HG02840 (cell line): ENCODE results near the gene GSTK1.

ENCODE experiments used
- ATAC-seq: cut with Tn5 transposase; IDR thresholded peaks from one replicate; pipeline ENCODE4 v1.9.1; 2021; ENCODE audit warnings: mild to moderate bottlenecking, moderate library complexity, moderate number of reproducible peaks; ENCODE audit not compliant: unreplicated experiment, low FRiP score

GSTK1 gene

DNA sequence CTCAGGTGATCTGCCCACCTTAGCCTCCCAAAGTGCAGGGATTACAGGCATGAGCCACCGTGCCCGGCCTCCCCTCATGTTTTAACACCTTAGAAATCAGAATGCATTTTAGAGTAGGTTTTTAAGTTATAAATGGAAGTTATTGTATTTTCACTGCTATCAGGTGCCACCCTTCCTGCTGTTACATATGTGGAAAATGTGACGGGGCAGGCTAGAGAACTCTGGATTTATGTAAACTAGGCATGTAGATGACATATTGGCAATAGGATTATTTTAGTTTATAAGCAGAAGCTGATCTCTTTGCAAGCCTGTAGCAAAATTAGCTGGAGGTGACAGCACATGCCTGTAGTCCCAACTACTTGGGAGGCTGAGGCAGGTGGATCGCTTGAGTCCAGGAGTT is 27.1 kb downstream of the GSTK1 start:
- ATAC-seq: no peak

DNA sequence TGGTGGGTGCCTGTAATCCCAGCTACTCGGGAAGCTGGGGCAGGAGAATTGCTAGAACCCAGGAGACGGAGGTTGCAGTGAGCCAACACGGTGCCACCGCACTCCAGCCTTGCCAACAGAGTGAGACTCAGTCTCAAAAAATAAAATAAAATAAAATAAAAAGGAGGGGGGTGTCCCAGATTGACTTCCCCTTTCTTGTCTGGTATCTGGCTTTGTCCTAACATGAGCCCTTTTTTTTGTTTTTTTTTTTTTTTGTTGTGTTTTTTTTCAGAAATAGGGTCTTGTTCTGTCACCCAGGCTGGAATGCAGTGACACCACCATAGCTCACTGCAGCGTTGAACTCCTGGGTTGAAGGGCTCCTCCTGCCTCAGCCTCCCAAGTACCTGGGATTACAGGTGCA is 29.6 kb downstream of the GSTK1 start:
- ATAC-seq: no peak

DNA sequence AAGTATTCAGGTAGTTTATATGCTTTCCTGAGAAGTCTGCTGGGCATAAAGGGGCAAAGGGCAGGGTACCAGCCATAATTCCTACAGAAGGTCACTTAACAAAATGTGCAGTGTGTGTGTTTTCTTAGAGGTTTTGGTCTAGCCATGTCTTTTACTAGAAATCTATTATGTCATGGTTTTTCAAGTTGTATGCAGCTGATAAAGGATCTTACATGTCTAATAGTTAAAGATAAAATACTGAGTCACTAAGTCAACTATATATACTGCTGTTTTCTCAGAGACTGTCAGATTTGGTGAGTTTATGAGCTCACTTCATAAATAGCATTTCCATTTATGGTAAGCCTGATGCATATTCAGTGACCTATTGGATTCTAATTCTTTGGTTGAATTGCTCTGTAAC is 32.6 kb downstream of the GSTK1 start:
- ATAC-seq: no peak

DNA sequence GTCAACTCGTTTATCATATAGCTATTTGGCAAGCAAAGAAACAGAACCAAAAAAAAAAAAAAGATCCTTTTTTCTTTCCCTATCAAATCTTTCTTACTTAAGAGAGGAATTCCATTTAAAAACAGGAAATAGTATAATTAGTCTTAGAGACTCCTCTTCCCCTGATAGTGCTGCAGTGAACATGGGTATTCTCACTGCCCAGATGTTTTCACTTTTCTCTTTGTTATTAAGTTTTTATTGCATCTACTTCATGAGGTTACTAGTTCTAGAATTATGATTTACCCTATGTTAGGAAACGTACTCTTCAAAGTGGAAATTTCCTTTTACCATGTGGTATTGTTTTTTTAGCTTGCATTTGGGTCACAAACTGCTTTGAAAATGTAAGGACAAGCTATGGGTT is 33.4 kb downstream of the GSTK1 start:
- ATAC-seq: no peak

DNA sequence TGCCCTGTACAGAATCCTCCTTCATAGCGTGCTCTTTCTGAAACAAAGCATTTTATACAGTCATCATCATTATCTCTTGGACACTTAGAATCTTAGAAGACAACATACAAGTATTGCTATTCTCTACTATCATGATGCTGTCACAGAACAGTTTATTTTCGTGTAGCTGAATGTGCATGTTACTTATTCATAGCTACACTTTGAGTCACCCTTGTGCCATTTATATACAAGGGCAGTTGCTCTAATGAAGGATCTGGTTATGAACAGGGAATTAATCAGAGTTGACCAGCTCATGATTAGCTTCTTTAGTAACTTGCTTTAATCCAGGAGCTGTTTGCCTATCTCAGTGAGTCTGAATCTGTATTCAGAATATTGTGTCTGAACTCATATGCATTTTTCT is 36.1 kb downstream of the GSTK1 start:
- ATAC-seq: no peak

DNA sequence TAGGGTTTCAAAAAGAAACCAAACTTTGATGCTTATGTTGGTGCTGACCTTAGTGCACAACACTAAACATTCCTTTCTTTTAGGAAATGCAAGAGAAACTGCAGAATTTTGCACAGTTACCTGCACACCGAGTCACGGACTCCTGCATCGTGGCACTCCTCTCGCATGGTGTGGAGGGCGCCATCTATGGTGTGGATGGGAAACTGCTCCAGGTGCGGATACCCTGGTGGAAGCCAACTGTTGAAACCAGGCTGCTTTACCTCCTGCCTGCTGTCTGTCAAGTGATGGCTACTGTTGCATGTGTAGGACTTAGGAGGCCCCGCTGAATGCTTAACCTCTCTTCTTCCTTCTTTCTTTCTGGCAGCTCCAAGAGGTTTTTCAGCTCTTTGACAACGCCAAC is 36.6 kb downstream of the GSTK1 start:
- no peak for ATAC-seq

DNA sequence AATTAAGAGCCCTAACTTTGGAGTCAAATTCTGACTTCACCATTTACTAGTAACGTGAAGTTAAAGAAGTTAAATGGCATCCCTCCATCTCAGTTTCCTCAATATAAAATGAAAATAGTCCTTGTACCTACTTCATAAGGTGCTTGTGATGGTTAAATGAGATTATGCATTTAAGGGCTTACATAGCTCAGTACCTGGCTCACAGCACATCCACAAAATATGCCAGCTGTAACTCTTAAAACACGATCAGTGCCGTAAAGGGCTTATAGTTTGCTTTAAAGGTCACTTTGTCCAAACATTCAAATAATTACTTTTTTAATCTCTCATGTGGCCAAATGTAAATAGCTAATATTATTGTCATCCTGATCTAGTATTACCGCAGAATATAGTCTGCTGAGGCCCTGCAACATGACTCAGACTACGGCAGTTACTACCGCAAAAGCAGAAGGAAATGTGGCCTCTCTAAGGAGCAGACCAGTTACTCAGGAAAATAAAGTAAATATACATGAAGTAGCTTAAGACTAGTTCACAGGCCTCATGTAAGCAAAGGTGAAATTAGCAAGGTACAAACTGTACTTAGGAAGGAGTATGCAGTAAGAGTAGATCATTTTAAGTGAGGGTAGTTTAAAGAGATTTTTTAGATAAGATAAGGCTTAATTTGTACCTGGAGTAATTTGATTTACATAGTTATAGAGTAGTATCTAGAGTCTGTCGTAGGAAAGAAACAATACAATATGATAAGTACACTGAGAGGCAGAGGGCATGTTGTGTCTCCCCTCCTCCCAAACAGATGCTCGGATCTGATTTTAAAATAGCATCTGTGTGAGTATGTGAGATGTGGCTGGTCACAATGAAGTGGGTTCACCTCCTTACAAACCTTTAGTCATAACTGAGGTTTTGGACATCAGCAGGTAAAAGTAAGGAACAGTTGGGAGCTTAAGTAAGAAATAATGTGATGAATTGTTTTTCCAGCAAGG is 38.0 kb downstream of the GSTK1 start:
- no peak for ATAC-seq

DNA sequence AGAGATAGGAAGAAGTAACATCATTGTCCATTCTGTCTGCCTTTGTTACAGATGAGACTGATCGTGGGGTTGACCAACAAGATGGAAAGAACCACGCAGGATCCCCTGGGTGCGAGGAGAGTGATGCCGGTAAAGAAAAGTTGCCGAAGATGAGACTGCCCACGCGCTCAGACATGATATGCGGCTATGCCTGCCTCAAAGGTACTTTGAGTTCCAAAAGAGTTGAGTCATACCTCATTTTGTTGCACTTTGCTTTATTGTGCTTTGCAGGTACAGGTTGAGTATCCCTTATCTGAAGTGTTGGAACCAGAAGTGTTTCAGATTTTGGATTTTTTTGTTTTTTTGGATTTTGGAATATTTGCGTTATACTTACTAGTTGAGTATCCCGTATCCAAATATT is 40.5 kb downstream of the GSTK1 start:
- no peak for ATAC-seq

DNA sequence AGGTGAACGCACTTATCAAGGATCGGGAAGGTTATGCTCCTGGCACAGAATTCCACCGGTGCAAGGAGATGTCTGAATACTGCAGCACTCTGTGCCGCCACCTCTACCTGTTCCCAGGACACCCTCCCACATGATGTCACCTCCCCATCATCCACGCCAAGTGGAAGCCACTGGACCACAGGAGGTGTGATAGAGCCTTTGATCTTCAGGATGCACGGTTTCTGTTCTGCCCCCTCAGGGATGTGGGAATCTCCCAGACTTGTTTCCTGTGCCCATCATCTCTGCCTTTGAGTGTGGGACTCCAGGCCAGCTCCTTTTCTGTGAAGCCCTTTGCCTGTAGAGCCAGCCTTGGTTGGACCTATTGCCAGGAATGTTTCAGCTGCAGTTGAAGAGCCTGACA is 41.7 kb downstream of the GSTK1 start:
- ATAC-seq: no peak

DNA sequence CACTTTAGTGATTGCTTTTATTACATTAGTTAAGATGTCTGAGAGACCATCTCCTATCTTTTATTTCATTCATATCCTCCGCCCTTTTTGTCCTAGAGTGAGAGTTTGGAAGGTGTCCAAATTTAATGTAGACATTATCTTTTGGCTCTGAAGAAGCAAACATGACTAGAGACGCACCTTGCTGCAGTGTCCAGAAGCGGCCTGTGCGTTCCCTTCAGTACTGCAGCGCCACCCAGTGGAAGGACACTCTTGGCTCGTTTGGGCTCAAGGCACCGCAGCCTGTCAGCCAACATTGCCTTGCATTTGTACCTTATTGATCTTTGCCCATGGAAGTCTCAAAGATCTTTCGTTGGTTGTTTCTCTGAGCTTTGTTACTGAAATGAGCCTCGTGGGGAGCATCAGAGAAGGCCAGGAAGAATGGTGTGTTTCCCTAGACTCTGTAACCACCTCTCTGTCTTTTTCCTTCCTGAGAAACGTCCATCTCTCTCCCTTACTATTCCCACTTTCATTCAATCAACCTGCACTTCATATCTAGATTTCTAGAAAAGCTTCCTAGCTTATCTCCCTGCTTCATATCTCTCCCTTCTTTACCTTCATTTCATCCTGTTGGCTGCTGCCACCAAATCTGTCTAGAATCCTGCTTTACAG is 42.3 kb downstream of the GSTK1 start:
- no peak for ATAC-seq

DNA sequence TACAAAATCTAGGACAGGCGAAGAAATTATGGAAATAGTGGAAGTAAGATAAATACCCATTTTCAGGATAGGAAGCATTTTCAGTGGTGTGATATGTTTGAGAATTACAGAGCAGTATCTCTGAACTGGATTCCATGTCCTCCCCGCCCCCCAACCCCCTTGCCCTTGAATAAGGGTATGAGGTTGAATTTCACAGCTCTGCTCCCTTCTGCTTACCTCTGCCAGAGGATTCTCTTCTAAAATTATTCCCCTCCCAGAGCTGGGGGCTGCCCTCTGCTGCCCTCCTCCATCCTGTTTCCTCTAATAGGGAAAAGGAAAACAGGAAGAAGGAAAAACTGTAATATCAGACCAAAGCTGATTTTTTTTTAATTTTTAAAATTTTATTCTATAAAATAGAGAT is 45.4 kb downstream of the GSTK1 start:
- no peak for ATAC-seq

DNA sequence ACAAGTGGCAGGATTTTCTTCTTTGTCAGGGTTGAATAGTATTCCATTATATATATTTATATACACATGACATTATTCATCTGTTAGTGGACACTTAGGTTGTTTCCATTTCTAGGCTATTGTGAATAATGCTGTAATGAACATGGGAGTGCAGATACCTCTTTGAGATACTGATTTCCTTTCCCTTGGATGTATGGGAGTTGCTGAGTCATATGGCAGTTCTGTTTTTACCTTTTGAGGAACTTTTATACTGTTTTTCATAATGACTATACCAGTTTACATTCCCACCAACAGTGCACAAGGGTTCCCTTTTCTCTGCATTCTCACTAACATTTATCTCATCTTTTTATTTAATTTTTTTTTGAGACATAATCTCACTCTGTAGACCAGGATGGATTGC is 50.9 kb downstream of the GSTK1 start:
- no peak for ATAC-seq

DNA sequence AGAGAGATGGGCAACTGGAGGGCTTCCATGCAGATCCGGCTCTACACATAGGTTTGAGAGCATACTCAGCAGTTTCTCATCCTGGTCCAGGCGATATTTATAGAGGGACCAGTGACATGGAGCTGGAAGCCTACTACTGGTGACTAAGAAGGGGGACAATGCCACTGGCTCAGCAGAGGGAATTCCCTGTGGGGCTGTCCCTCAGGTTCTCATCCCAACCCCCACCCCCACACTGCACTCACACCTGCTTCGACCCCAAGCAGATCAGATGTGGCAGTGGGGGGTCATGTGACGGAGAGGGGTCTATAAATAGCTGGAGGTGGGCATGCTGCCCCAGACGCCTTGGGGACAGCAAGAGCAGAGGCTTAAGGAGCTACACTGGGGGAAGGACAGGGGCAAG is 52.5 kb downstream of the GSTK1 start, which contains the start of gene CLCN1:
CLCN1 (plus strand) TSS at position 336 of the 400 bp plus-strand sequence. CDS start 102 bp downstream, outside the sequence.
- no peak for ATAC-seq

DNA sequence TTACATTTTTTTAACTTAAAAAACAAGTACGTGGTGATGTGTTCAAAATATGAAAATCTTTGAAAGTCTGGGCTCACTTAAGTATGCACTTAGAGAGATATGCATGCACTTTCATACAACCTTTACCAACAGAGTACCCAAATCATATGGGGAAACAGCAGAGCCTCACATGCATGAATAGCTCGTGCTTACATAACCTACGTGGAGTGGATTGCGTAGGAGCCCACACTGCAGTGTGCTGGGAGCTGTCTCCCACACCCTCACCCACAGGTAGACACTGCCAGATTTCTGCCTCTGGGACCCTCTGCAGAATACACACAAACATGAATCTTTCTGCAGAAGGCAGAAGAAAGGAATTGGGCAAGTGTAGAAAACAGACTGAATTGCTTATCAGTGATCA is 53.3 kb downstream of the GSTK1 start:
- ATAC-seq: no peak

DNA sequence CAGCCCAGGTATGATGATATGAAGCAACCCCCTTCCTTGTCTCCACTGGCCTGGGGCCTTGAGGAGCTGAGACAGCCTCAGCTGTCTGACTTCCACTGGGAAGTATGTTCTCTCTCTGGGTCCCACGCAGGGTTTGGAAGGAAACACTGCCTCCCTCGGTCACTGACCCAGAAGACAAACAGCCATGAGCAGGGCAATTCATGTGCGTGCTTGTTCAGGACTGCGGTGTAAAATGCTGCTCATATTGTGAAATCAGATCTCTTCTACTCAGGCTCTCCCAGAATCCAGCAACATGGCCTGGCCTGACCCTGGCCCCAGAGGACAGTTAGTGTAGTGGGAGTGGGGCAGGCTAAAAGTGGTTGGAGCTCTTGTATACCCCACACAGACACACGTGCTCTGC is 55.4 kb downstream of the GSTK1 start:
- no peak for ATAC-seq
